ENCODE results near the gene CSPG4. TPM values are rescaled to one million over a fixed set of nuclear protein-coding genes. Genes with fewer than 3 reads are reported as not detected.

Gene CSPG4
- total RNA-seq, 3 donors from 2014 or later = 6.3 to 42.9 (median 17.0) TPM

GRCh38 chr15:75656331-75656730 lies 56.3 kb downstream of the CSPG4 start:
- TF ChIP-seq POLR2A (IDR thresholded peaks at IDR 0.05) = no peak
- TF ChIP-seq POLR2AphosphoS5 (IDR thresholded peaks at IDR 0.05) = no peak
- TF ChIP-seq CTCF (IDR thresholded peaks at IDR 0.05) = no peak
- peak overlapping the region in 1 of 2 donors; percentile 48 for H3K27ac ChIP-seq
- H3K9me3 ChIP-seq = no peaks in the 10 kb centered on the region
- no peaks in the 10 kb centered on the region for H3K36me3 ChIP-seq
- no peak for DNase-seq (ENCODE audit: low spot score in 2 of 2)
- no peaks in the 10 kb centered on the region for H3K27me3 ChIP-seq
- no peak overlapping the region for H3K4me3 ChIP-seq
- peaks cover 8 to 46% of the 10 kb centered on the region in 2 donors for H3K4me1 ChIP-seq
- intact Hi-C loops (cut with DNase I; ENCODE audit: low total_unique reads) = no loop called here

GRCh38 chr15:75655931-75656330 lies 56.7 kb downstream of the CSPG4 start:
- TF ChIP-seq POLR2A (IDR thresholded peaks at IDR 0.05) (no peak), CTCF (IDR thresholded peaks at IDR 0.05) (no peak), POLR2AphosphoS5 (IDR thresholded peaks at IDR 0.05) (no peak)
- peaks cover 8 to 44% of the 10 kb centered on the region in 2 donors for H3K4me1 ChIP-seq
- H3K27me3 ChIP-seq = no peaks in the 10 kb centered on the region
- DNase-seq (ENCODE audit: low spot score in 2 of 2) = no peak
- H3K9me3 ChIP-seq = no peaks in the 10 kb centered on the region
- intact Hi-C loops (cut with DNase I; ENCODE audit: low total_unique reads) = no loop called here
- H3K27ac ChIP-seq = peak overlapping the region in 1 of 2 donors; percentile 48
- H3K36me3 ChIP-seq = no peaks in the 10 kb centered on the region
- no peak overlapping the region for H3K4me3 ChIP-seq

- intact Hi-C loops (cut with DNase I; ENCODE audit: low total_unique reads) = no loop called here
These were observed 58.3 kb downstream of the CSPG4 start for GRCh38 chr15:75654201-75654907.

GRCh38 chr15:75653347-75653913 lies 59.2 kb downstream of the CSPG4 start:
- DNase-seq (ENCODE audit: low spot score in 2 of 2) = no peak
- H3K27ac ChIP-seq = peak overlapping the region; percentile 43 to 60
- H3K36me3 ChIP-seq = no peaks in the 10 kb centered on the region
- TF ChIP-seq POLR2AphosphoS5 (IDR thresholded peaks at IDR 0.05) (no peak), POLR2A (IDR thresholded peaks at IDR 0.05) (no peak), CTCF (IDR thresholded peaks at IDR 0.05) (no peak)
- peaks cover 13 to 52% of the 10 kb centered on the region in 2 donors for H3K4me1 ChIP-seq
- intact Hi-C loops (cut with DNase I; ENCODE audit: low total_unique reads) = no loop called here
- no peaks in the 10 kb centered on the region for H3K9me3 ChIP-seq
- H3K27me3 ChIP-seq = no peaks in the 10 kb centered on the region
- peak overlapping the region; percentile 77 to 91 (median 90) for H3K4me3 ChIP-seq

More at GRCh38 chr15:75654201-75654907, 58.3 kb downstream of the CSPG4 start:
- H3K4me3 ChIP-seq = no peak overlapping the region
- DNase-seq (ENCODE audit: low spot score in 2 of 2) = no peak
- H3K36me3 ChIP-seq = no peaks in the 10 kb centered on the region
- no peaks in the 10 kb centered on the region for H3K27me3 ChIP-seq
- no peaks in the 10 kb centered on the region for H3K9me3 ChIP-seq
- H3K4me1 ChIP-seq = peaks cover 7 to 50% of the 10 kb centered on the region in 2 donors
- TF ChIP-seq POLR2AphosphoS5 (IDR thresholded peaks at IDR 0.05) (no peak), CTCF (IDR thresholded peaks at IDR 0.05) (no peak), POLR2A (IDR thresholded peaks at IDR 0.05) (no peak)
- peak overlapping the region in 1 of 2 donors; percentile 29 for H3K27ac ChIP-seq

Measured in breast epithelium (tissue), 4 donors.